HEK293T (cell line): ENCODE results near the gene CYP2J2.

ENCODE experiments used
- BHLHE40 ChIP-seq: fragments of 450-650 bp; IDR thresholded peaks from 2 replicates; pipeline ENCODE4 v1.6.1; 2016; ENCODE audit warnings: mild to moderate bottlenecking, moderate library complexity, borderline replicate concordance
- FOXK2 ChIP-seq: fragments of 450-650 bp; IDR thresholded peaks from 2 replicates; pipeline ENCODE4 v1.6.1; 2016; ENCODE audit warnings: mild to moderate bottlenecking
- NFRKB ChIP-seq: fragments of 450-650 bp; IDR thresholded peaks from 2 replicates; pipeline ENCODE4 v1.6.1; 2016; ENCODE audit warnings: mild to moderate bottlenecking, moderate library complexity
- SP1 ChIP-seq: fragments of 450-650 bp; IDR thresholded peaks from 2 replicates; pipeline ENCODE4 v1.6.1; 2017

- TF ChIP-seq SP1 (no peak), BHLHE40 (no peak), FOXK2 (no peak), NFRKB (no peak)
Measured at GRCh38 chr1:59852117-59852516, 74.5 kb downstream of the CYP2J2 start.
